A673 (cell line): Measurements from ENCODE around the gene FAM114A1. TPM values are rescaled to one million over a fixed set of nuclear protein-coding genes. Genes with fewer than 3 reads are reported as not detected.

ENCODE experiments used
- BruUV-seq: library from RNA; stranded (reverse); fragments of 400-500 nt; replicated peaks from 2 replicates; lab custom pipeline; 2021; lab: Mats Ljungman, UMichigan
- CTCF ChIA-PET: fragments of 300-600 bp; sonication (Branson Sonifier 250); formaldehyde crosslinking; loops from one replicate; lab custom pipeline; 2022; ENCODE audit warnings: antibody characterized with exemption; lab: Charles Lee
- POLR2A ChIA-PET: fragments of 300-600 bp; sonication (Branson Sonifier 250); formaldehyde crosslinking; loops from one replicate; lab custom pipeline; 2022; ENCODE audit warnings: antibody characterized with exemption; ENCODE audit not compliant: low non-redundant PET; lab: Charles Lee
- DNase-seq: peaks from one replicate; pipeline ENCODE4 v3.0.0-alpha.2; 2015; ENCODE audit warnings: low spot score
- H3K27ac ChIP-seq: fragments of 200-600 bp; sonication (generic); 2 replicates; pipeline ENCODE4 v1.5.1; 2016; ENCODE audit warnings: mixed run types, low read depth, mild to moderate bottlenecking, mixed read lengths, antibody characterized with exemption, low read length; ENCODE audit not compliant: poor library complexity, severe bottlenecking
- H3K27me3 ChIP-seq: fragments of 200-600 bp; sonication (generic); replicated peaks from 2 replicates; pipeline ENCODE4 v1.6.1; 2017; ENCODE audit warnings: mixed run types, low read depth, mild to moderate bottlenecking, mixed read lengths, antibody characterized with exemption, low read length; ENCODE audit not compliant: insufficient read depth, poor library complexity
- H3K36me3 ChIP-seq: fragments of 200-600 bp; sonication (generic); 2 replicates; pipeline ENCODE4 v1.6.1; 2016; ENCODE audit warnings: mixed run types, mild to moderate bottlenecking, mixed read lengths, antibody characterized with exemption, low read length; ENCODE audit not compliant: insufficient read depth, poor library complexity, severe bottlenecking
- H3K4me1 ChIP-seq: fragments of 200-600 bp; sonication (generic); 2 replicates; pipeline ENCODE4 v1.6.1; 2017; ENCODE audit warnings: mixed run types, mild to moderate bottlenecking, mixed read lengths, antibody characterized with exemption, low read length; ENCODE audit not compliant: insufficient read depth, poor library complexity, severe bottlenecking
- H3K4me3 ChIP-seq: fragments of 200-600 bp; sonication (generic); 2 replicates; pipeline ENCODE4 v1.5.1; 2016; ENCODE audit warnings: low read depth, mixed run types, mild to moderate bottlenecking, mixed read lengths, low read length; ENCODE audit not compliant: poor library complexity, severe bottlenecking
- H3K9me3 ChIP-seq: fragments of 200-600 bp; sonication (generic); 2 replicates; pipeline ENCODE4 v1.6.1; 2016; ENCODE audit warnings: mixed run types, low read depth, mild to moderate bottlenecking, mixed read lengths, antibody characterized with exemption, low read length; ENCODE audit not compliant: poor library complexity, severe bottlenecking
- EZH2 ChIP-seq: fragments of 200-600 bp; sonication (generic); IDR thresholded peaks from 2 replicates; pipeline ENCODE4 v1.6.1; 2017; ENCODE audit warnings: borderline replicate concordance, low read depth, mild to moderate bottlenecking, mixed read lengths, antibody characterized with exemption, low read length; ENCODE audit not compliant: poor library complexity, severe bottlenecking
- intact Hi-C: fragments of 100-400 bp; cut with micrococcal nuclease; formaldehyde crosslinking; loops from one replicate; pipeline ENCODE4 v1.10.0; 2022; ENCODE audit not compliant: unreplicated experiment
- total RNA-seq: library from RNA; stranded (reverse); gene quantifications from 2 replicates; pipeline ENCODE4 v1.2.3, GENCODE V29; 2021
- TF ChIP-seq, protein P1 (sequence below): fragments of 300-800, 200-600 bp; sonication (generic); conservative IDR thresholded peaks from 2 replicates; pipeline ENCODE4 v1.5.1; 2017; ENCODE audit warnings: low read depth, mild to moderate bottlenecking, antibody characterized with exemption, low read length, moderate library complexity, mixed read lengths

FAM114A1 gene
- total RNA-seq, 1 experiment from 2014 or later: 4.2 TPM

DNA sequence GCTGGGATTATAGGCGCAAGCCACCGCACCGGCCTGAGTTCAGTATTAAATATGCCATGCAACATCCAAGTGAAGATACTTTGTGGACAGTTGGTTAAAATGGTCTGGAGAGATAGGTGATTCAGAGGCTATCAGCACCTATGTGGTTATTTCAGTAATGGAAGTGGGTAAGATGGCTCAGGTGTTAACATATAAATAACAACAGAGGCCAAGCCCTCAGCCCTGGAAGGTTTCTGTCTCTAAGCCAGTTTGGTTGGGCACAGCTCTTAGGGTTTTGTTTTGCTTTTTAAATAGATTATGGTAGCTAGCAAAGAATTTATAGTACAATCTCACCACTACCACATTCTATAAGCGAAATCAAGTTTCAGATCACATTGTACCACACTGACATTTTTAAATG lies 16.6 kb downstream of the FAM114A1 start:
- Histone ChIP-seq H3K27me3 (no peaks in the 10 kb centered on the region), H3K36me3 (no peaks in the 10 kb centered on the region), H3K27ac (no peak overlapping the region), H3K4me1 (peaks cover 4% of the 10 kb centered on the region), H3K4me3 (no peak overlapping the region), H3K9me3 (no peaks in the 10 kb centered on the region)
- no peak for TF ChIP-seq EZH2
- TF ChIP-seq, protein P1, sequence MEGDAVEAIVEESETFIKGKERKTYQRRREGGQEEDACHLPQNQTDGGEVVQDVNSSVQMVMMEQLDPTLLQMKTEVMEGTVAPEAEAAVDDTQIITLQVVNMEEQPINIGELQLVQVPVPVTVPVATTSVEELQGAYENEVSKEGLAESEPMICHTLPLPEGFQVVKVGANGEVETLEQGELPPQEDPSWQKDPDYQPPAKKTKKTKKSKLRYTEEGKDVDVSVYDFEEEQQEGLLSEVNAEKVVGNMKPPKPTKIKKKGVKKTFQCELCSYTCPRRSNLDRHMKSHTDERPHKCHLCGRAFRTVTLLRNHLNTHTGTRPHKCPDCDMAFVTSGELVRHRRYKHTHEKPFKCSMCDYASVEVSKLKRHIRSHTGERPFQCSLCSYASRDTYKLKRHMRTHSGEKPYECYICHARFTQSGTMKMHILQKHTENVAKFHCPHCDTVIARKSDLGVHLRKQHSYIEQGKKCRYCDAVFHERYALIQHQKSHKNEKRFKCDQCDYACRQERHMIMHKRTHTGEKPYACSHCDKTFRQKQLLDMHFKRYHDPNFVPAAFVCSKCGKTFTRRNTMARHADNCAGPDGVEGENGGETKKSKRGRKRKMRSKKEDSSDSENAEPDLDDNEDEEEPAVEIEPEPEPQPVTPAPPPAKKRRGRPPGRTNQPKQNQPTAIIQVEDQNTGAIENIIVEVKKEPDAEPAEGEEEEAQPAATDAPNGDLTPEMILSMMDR: no peak
- ChIA-PET CTCF (no interaction called here), POLR2A (no interaction called here)
- DNase-seq: no peak
- intact Hi-C loops: no loop called here
- no TSS peak for BruUV-seq

DNA sequence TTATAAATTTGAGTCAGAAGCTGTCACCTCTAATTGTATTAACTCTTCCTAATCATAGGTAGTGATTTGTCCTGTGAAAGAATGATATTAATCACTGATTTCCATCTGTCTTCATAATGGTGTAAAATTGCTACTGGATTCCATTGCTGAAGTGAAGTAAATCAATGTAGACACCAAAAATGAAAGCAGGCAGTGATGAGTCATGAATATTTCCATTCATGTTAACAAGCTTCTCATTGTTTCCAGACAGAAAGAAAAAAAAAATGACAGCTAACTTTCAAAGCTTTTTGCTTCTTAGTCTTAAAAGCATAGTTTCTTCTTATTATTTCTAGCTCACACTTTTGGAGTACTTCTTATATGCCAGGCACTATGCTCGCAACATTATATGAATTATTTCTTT lies 21.5 kb downstream of the FAM114A1 start:
- H3K9me3 ChIP-seq: no peaks in the 10 kb centered on the region
- ChIA-PET POLR2A (no interaction called here), CTCF (no interaction called here)
- no peak overlapping the region for H3K27ac ChIP-seq
- TF ChIP-seq EZH2: no peak
- TF ChIP-seq, protein P1: no peak
- peak; percentile 56 for DNase-seq
- H3K27me3 ChIP-seq: no peaks in the 10 kb centered on the region
- BruUV-seq: no TSS peak
- intact Hi-C loops: no loop called here
- H3K36me3 ChIP-seq: no peaks in the 10 kb centered on the region
- H3K4me1 ChIP-seq: peaks cover 8% of the 10 kb centered on the region
- H3K4me3 ChIP-seq: no peak overlapping the region

DNA sequence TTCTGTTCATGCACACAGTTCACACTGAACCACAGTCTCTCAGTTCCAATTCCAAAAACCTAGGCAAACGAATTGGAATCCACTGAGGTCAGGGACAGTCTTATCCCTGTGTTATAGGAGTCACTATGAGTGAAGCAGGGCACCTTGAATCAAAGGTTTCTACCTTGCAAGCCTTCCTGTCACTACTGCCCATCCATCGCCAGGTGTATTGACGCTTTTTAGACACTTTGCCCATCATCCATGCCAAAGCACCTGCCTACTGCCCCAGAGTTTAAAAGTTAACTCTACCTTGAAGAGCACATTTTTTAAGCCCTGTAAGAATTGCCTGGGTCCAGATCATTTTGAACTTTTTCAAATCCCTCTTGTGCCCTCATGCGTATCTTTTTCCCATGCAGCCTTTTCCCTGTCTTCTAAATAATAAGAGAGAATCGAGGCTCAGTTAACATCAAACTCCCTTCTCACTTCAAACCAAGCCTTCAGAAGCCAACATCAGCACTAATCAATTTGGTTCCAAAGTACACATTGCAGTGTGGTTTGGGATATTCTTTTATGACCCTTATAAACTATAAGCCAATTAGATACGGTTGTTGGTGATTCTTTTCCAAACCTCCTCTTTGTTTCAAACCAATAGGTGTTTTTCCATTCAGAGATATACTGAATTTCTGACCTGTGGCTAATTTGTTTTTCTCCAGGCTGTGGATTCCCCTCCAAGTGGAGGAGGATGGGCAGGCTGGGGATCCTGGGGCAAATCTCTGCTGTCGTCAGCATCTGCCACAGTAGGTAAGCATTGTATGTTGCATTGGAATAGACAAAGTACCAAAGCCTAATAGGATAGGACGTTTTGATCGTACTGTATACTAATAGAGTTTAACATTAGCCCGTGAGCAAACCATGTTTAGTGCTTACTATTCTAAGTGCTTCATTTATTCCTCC lies 23.7 kb downstream of the FAM114A1 start:
- BruUV-seq: no TSS peak
- H3K9me3 ChIP-seq: no peaks in the 10 kb centered on the region
- ChIA-PET CTCF (no interaction called here), POLR2A (interaction anchor here (0.7 kb wide), 1 partner anchor 1306 kb away, joined by 7 read pairs; no protein-coding TSS in a partner anchor)
- no peaks in the 10 kb centered on the region for H3K27me3 ChIP-seq
- no peaks in the 10 kb centered on the region for H3K36me3 ChIP-seq
- H3K4me1 ChIP-seq: peaks cover 8% of the 10 kb centered on the region
- H3K27ac ChIP-seq: no peak overlapping the region
- intact Hi-C loops: no loop called here
- no peak for DNase-seq
- TF ChIP-seq, protein P1: no peak
- no peak for TF ChIP-seq EZH2
- no peak overlapping the region for H3K4me3 ChIP-seq
